GM19099 (cell line): ENCODE data around the gene MYH7.

Experiments
- POLR2A ChIP-seq: IDR thresholded peaks from 3 replicates; pipeline ENCODE4 v1.6.1; 2011; ENCODE audit warnings: low read depth; ENCODE audit not compliant: insufficient read length; ENCODE audit errors: extremely low read depth

Gene MYH7

GRCh38 chr14:23418021-23418420, 17.4 kb downstream of the MYH7 start:
- TF ChIP-seq POLR2A = no peak

GRCh38 chr14:23416801-23417200, 18.7 kb downstream of the MYH7 start:
- TF ChIP-seq POLR2A = no peak

GRCh38 chr14:23415821-23416778, 19.4 kb downstream of the MYH7 start:
- TF ChIP-seq POLR2A = no peak

GRCh38 chr14:23414906-23415820, 20.3 kb downstream of the MYH7 start:
- TF ChIP-seq POLR2A = no peak

- no peak for TF ChIP-seq POLR2A
Measured at GRCh38 chr14:23414254-23414653, 21.2 kb downstream of the MYH7 start.

- no peak for TF ChIP-seq POLR2A
Measured at GRCh38 chr14:23413681-23414080, 21.8 kb downstream of the MYH7 start.

GRCh38 chr14:23411563-23412525, 23.6 kb downstream of the MYH7 start:
- TF ChIP-seq POLR2A = no peak

- no peak for TF ChIP-seq POLR2A
Measured at GRCh38 chr14:23409966-23410635, 25.4 kb downstream of the MYH7 start.

- TF ChIP-seq POLR2A = no peak
Measured at GRCh38 chr14:23409475-23409874, 26.0 kb downstream of the MYH7 start.

- TF ChIP-seq POLR2A = no peak
Measured at GRCh38 chr14:23408307-23408630, 27.2 kb downstream of the MYH7 start.

- no peak for TF ChIP-seq POLR2A
Measured at GRCh38 chr14:23407516-23408306, 27.7 kb downstream of the MYH7 start, which contains the start of gene MYH6. Gene MYH6 (minus strand): TSS chr14:23408273. CDS start chr14:23407223, 1,050 bp downstream.

- no peak for TF ChIP-seq POLR2A
Measured at GRCh38 chr14:23406725-23407355, 28.6 kb downstream of the MYH7 start.

- no peak for TF ChIP-seq POLR2A
Measured at GRCh38 chr14:23406244-23406643, 29.2 kb downstream of the MYH7 start.

- TF ChIP-seq POLR2A = no peak
Measured at GRCh38 chr14:23405516-23406025, 29.9 kb downstream of the MYH7 start.
